Measurements from ENCODE around the gene STAMBPL1.
"Not testable (repeated sequence)": the region's sequence is repeated elsewhere in the genome, so short reads cannot be mapped to it uniquely, and the experiment has no call there.

The STAMBPL1 gene

DNA sequence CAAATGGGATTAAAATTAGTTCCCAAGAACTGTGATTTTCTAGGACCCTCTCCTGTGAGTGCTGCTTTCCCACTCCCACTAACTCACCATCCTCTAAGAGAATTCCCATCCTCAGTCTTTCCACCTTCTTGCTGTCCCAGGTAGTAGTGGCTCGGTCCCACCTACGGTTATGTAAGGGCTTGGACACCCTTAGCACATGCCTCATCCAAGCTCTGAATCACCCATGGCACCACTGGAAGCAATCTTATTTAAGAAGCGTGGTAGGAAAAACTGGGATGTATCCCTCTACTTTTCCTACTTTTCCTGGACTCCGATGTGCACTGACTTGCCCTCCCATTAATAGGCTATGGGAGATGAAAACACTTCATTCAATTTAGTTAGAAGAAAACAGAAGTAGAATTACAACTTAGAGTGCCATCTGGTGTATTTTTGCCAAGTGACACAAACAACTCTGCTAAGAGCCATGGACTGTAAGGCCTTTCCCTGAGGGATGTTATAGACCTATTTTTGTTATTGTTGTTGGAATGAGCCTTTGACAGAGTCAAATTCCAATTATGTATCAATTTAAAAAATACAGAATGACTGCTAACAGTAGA lies 14.7 kb upstream of the STAMBPL1 start:
- H3K9ac ChIP-seq (ENCODE audit: low read length): no peak overlapping the region

DNA sequence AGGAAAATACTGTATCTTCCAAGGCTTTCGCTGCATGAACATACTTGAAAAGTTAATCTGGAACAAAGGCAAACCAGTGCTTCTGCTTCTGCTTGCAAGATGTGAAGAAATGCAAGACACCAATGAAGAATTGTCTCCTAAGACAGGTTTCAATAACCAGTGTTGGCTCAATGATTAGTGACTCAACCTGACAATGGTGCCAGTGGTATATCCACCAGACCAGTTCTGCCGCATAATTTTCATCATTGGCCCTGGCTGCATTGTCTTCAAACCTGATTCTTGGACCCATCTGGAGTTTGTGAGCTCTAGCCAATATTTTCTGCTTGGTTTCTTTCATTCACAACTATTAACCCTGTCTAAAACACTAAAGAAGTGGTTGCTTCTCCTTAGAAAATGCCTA lies 13.6 kb upstream of the STAMBPL1 start:
- Histone ChIP-seq H3K9me3 (ENCODE audit: control insufficient read depth, low read length) (no peaks in the 10 kb centered on the region), H3K4me1 (ENCODE audit: control insufficient read depth, insufficient read depth, low read length) (no peaks in the 10 kb centered on the region), H3K36me3 (ENCODE audit: control insufficient read depth, insufficient read depth, low read length) (no peaks in the 10 kb centered on the region), H3K4me3 (ENCODE audit: low read length) (no peak overlapping the region), H3K27me3 (ENCODE audit: control insufficient read depth, insufficient read depth, low read length) (no peaks in the 10 kb centered on the region), H3K9ac (ENCODE audit: low read length) (no peak overlapping the region)

More for the DNA sequence above, 14.7 kb upstream of the STAMBPL1 start:
- Histone ChIP-seq H3K4me1 (ENCODE audit: control insufficient read depth, insufficient read depth, low read length) (no peaks in the 10 kb centered on the region), H3K9me3 (ENCODE audit: control insufficient read depth, low read length) (no peaks in the 10 kb centered on the region), H3K36me3 (ENCODE audit: control insufficient read depth, insufficient read depth, low read length) (no peaks in the 10 kb centered on the region), H3K27me3 (ENCODE audit: control insufficient read depth, insufficient read depth, low read length) (no peaks in the 10 kb centered on the region), H3K4me3 (ENCODE audit: low read length) (no peak overlapping the region)

DNA sequence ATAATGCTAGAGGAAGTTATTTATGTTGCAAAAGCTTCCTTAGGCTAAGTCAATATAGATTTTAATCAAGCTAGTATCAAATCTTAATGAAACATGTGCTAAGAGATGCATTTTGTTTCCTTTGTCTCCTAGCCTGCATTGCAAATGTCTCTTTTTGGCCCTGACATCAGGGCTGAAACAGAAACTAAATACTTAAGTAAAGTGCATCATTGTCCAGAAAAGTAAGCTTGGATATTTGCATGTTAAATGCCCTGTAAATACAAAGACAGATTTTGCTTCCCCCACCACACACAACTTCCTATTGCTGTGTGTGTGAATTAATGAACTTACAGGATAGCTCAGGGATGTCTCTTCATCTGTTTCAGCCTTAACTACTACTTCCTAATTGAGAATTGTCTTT lies 10.0 kb upstream of the STAMBPL1 start:
- Histone ChIP-seq H3K9ac (ENCODE audit: low read length) (no peak overlapping the region), H3K4me3 (ENCODE audit: low read length) (no peak overlapping the region), H3K4me1 (ENCODE audit: control insufficient read depth, insufficient read depth, low read length) (no peaks in the 10 kb centered on the region), H3K27me3 (ENCODE audit: control insufficient read depth, insufficient read depth, low read length) (no peaks in the 10 kb centered on the region), H3K9me3 (ENCODE audit: control insufficient read depth, low read length) (no peaks in the 10 kb centered on the region), H3K36me3 (ENCODE audit: control insufficient read depth, insufficient read depth, low read length) (no peaks in the 10 kb centered on the region)

DNA sequence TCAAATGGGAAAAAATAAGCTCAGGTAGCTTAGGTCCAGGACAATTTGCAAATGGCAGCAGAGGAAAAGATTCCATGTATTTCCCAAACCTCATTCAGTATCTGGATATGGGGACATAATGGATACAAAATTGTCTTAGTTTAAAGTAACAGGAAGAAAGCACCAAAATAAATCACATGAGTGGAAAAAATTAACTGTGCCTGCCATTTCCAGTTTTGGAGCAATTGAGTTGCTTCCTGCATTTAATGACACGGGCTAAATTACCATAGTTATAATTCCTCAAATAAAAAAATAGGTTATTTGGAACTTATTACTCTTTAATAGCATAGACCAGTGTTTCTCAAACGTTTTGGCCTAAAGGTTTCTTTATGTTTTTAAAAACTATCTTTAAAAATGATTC lies 6.3 kb upstream of the STAMBPL1 start:
- Histone ChIP-seq H3K36me3 (ENCODE audit: control insufficient read depth, insufficient read depth, low read length) (no peaks in the 10 kb centered on the region), H3K9ac (ENCODE audit: low read length) (no peak overlapping the region), H3K4me1 (ENCODE audit: control insufficient read depth, insufficient read depth, low read length) (no peaks in the 10 kb centered on the region), H3K4me3 (ENCODE audit: low read length) (no peak overlapping the region), H3K9me3 (ENCODE audit: control insufficient read depth, low read length) (no peaks in the 10 kb centered on the region), H3K27me3 (ENCODE audit: control insufficient read depth, insufficient read depth, low read length) (no peaks in the 10 kb centered on the region)

DNA sequence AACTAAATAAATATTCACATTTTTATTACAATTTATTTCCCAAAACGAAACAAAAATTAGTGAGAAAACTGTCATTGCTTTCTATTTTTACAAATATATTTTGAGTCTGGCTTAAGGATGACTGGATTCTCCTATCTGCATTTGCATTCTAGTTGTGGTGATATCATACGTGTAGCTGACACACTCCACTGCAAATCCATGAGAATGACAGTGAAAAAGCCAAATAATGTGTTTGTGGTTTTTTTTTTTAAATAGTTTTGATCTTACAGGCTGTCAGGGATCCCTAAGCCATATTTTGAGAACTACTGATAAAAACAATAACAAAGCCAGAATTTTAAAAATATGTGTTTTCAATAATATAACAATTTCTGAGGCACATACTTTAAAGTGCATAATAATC lies 5.8 kb upstream of the STAMBPL1 start:
- Histone ChIP-seq H3K9ac (ENCODE audit: low read length) (no peak overlapping the region), H3K4me3 (ENCODE audit: low read length) (no peak overlapping the region), H3K36me3 (ENCODE audit: control insufficient read depth, insufficient read depth, low read length) (no peaks in the 10 kb centered on the region)

DNA sequence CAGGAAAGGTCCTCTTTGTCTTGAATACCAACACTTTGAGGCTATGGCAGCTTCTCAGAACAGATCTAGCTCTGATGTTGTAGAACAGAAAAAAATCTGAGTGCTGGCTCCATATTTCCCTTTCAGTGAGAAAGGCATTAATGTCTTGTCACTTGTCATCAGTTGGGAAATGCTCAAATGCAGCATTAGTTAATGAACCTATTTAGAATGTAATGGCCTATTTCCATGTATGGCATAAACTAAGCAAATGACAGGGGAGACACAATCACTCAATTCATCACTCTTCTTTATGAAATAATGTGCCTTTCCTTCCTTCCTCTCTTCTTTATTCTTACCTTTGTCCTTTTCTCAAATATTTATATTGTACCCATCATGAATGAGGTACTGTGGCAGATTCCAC lies 5.0 kb upstream of the STAMBPL1 start:
- H3K9ac ChIP-seq (ENCODE audit: low read length): no peak overlapping the region
- no peak overlapping the region for H3K4me3 ChIP-seq (ENCODE audit: low read length)
- H3K4me1 ChIP-seq (ENCODE audit: control insufficient read depth, insufficient read depth, low read length): peaks cover 7% of the 10 kb centered on the region
- H3K36me3 ChIP-seq (ENCODE audit: control insufficient read depth, insufficient read depth, low read length): no peaks in the 10 kb centered on the region
- H3K9me3 ChIP-seq (ENCODE audit: control insufficient read depth, low read length): no peaks in the 10 kb centered on the region
- no peaks in the 10 kb centered on the region for H3K27me3 ChIP-seq (ENCODE audit: control insufficient read depth, insufficient read depth, low read length)

More for the DNA sequence above, 5.8 kb upstream of the STAMBPL1 start:
- H3K27me3 ChIP-seq (ENCODE audit: control insufficient read depth, insufficient read depth, low read length): no peaks in the 10 kb centered on the region
- H3K4me1 ChIP-seq (ENCODE audit: control insufficient read depth, insufficient read depth, low read length): peaks cover 1% of the 10 kb centered on the region
- no peaks in the 10 kb centered on the region for H3K9me3 ChIP-seq (ENCODE audit: control insufficient read depth, low read length)

DNA sequence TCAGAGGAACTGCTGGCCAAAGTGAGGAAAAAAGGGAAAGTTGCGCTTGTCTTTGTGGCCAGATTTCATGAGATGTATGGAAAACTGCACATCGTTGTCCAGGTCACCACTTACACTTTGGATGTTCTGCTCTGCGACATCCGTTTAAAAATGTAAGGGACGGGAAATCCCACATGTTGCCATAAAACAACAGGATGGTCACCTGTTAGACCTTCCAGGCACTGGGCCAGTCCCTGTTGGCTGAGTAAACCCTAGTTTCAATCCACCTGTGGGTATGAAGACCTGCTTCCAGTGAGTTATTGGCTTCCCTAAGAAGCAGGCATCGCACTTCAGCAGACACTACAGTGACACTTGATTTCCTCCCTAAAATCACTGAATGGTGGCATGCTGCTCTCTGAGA lies 2.7 kb upstream of the STAMBPL1 start:
- Histone ChIP-seq H3K27me3 (ENCODE audit: control insufficient read depth, insufficient read depth, low read length) (no peaks in the 10 kb centered on the region), H3K36me3 (ENCODE audit: control insufficient read depth, insufficient read depth, low read length) (no peaks in the 10 kb centered on the region), H3K4me1 (ENCODE audit: control insufficient read depth, insufficient read depth, low read length) (peaks cover 16% of the 10 kb centered on the region), H3K9me3 (ENCODE audit: control insufficient read depth, low read length) (no peaks in the 10 kb centered on the region), H3K4me3 (ENCODE audit: low read length) (no peak overlapping the region), H3K9ac (ENCODE audit: low read length) (no peak overlapping the region)

DNA sequence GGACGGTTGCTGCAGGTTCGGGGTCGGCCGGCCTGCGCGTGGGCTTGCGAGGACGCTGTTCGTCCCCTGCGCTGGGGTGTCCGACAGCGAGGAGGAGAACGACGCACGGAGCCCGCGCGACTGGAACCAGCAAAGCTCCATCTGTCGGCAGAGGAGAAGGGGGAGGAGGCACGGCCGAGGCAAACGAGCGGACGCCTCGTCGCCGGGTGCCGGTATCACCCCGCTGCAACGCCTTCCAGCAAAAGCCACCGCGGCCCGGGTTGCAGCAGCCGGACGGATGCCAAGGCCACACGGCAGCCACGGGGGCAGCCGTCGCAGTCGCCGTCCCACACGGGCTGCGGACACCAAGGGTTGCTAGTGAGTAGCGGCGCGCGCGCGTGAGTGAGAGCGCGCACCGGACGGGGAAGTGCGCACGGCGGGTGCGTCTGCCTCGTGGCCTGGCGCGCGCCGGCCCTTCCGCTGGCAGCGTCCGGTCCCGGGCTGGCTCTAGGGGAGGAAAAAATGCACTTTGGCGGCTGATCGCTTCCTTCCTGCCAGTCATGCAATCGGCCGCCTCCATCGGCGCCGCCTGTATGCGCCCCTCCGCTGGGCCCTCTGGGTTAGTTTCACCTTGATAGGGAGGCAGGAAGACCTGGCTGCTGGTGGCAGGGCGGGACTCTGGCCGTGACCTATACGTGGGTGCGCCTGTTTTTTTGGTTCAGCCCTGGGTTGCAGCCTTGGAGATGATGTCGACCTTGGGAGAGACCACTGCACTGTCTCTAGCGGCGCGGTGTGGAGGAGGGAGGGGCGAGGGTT lies 434 bp downstream of the STAMBPL1 start:
- H3K4me1 ChIP-seq (ENCODE audit: control insufficient read depth, insufficient read depth, low read length): peaks cover 16% of the 10 kb centered on the region
- H3K9me3 ChIP-seq (ENCODE audit: control insufficient read depth, low read length): no peaks in the 10 kb centered on the region
- H3K36me3 ChIP-seq (ENCODE audit: control insufficient read depth, insufficient read depth, low read length): no peaks in the 10 kb centered on the region
- H3K4me3 ChIP-seq (ENCODE audit: low read length): peak overlapping the region; percentile 77
- H3K27me3 ChIP-seq (ENCODE audit: control insufficient read depth, insufficient read depth, low read length): no peaks in the 10 kb centered on the region
- H3K9ac ChIP-seq (ENCODE audit: low read length): peak overlapping the region; percentile 87

DNA sequence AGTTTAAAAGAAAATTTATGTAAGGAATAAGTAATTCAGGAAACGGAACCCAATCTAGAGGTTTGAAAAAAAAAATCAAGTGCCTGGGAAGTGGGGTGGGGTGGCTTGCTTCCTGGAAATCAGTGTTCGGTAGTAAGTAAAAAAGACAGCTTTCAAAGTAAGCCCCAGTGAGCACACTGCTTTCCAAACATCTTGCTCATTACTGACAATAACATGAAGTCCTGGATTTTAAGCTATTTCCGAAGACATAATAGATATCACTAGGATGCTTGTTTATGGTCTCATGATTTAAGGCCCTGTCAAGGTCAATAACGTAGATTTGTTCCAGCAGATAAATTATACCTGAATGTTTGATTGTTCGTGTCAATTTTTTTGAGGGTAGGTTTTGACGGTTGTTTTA lies 1.3 kb downstream of the STAMBPL1 start:
- no peaks in the 10 kb centered on the region for H3K9me3 ChIP-seq (ENCODE audit: control insufficient read depth, low read length)
- peak overlapping the region; percentile 87 for H3K9ac ChIP-seq (ENCODE audit: low read length)
- H3K36me3 ChIP-seq (ENCODE audit: control insufficient read depth, insufficient read depth, low read length): no peaks in the 10 kb centered on the region
- H3K4me3 ChIP-seq (ENCODE audit: low read length): peak overlapping the region; percentile 77
- H3K27me3 ChIP-seq (ENCODE audit: control insufficient read depth, insufficient read depth, low read length): no peaks in the 10 kb centered on the region
- peaks cover 16% of the 10 kb centered on the region for H3K4me1 ChIP-seq (ENCODE audit: control insufficient read depth, insufficient read depth, low read length)

DNA sequence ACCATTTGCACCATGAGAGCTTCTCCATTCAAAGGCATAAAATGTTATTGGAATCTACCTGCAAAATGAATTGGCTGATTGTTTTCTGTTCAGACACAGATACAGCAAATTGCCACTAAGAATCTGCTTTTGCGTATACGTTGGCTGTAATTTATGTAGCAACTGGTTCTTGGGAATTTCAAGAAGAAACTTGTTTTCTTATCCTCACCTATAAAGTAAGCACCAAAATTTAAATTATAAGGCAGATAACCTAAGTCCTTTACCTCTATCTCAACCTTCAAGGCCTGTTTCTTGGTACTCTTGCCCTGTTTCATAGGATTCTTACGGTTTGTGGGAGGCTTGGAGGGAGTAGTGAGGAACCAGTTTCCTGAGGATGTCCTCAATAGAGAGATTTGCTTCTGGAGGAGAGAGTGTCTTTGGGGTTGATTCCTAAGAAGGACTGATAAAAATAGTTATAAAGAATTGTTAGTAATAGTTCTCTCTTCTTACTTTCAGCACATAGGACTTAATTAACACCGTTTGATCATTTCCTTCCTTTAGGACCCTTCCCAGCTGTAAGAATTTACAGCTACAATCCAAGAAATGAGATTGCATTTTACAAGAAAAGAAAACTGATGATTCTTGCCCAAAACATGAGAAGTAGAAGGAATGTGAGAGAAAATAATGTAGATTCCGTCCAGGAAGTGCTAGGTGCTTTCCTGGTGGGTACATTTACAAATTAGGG lies 2.0 kb downstream of the STAMBPL1 start:
- Histone ChIP-seq H3K9ac (ENCODE audit: low read length) (peak overlapping the region; percentile 24), H3K4me1 (ENCODE audit: control insufficient read depth, insufficient read depth, low read length) (peaks cover 16% of the 10 kb centered on the region), H3K9me3 (ENCODE audit: control insufficient read depth, low read length) (no peaks in the 10 kb centered on the region), H3K36me3 (ENCODE audit: control insufficient read depth, insufficient read depth, low read length) (no peaks in the 10 kb centered on the region), H3K27me3 (ENCODE audit: control insufficient read depth, insufficient read depth, low read length) (no peaks in the 10 kb centered on the region), H3K4me3 (ENCODE audit: low read length) (no peak overlapping the region)

DNA sequence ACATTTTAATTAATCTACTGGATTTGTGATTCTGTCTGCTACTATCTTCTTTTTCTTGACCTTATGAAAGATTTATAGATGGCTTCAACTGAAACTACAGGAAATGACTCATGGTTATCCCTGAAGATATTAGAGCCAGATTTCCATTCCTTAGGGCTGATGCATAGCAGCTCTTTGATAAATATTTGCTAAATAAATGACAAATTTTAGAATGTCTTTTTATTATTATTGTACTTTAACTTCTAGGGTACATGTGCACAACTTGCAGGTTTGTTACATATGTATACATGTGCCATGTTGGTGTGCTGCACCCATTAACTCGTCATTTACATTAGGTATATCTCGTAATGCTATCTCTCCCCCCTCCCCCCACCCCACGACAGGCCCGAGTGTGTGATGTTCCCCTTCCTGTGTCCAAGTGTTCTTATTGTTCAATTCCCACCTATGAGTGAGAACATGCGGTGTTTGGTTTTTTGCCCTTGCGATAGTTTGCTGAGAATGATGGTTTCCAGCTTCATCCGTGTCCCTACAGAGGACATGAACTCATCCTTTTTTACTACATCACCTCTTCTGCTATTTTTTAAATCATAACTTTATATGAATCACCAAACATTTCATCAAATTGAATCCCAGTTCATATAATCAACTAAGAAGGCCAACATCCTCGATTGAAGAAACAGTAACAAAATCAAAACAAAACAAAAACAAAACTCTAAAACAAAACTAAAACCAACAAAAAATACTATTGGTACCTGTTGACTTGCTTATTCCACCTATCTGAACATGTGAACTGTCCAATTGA lies 2.8 kb downstream of the STAMBPL1 start:
- Histone ChIP-seq H3K9ac (ENCODE audit: low read length) (peak overlapping the region; percentile 24), H3K4me1 (ENCODE audit: control insufficient read depth, insufficient read depth, low read length) (peaks cover 16% of the 10 kb centered on the region)
- H3K27me3 ChIP-seq (ENCODE audit: control insufficient read depth, insufficient read depth, low read length); H3K4me3 ChIP-seq (ENCODE audit: low read length); H3K9me3 ChIP-seq (ENCODE audit: control insufficient read depth, low read length); H3K36me3 ChIP-seq (ENCODE audit: control insufficient read depth, insufficient read depth, low read length): not testable (repeated sequence)

DNA sequence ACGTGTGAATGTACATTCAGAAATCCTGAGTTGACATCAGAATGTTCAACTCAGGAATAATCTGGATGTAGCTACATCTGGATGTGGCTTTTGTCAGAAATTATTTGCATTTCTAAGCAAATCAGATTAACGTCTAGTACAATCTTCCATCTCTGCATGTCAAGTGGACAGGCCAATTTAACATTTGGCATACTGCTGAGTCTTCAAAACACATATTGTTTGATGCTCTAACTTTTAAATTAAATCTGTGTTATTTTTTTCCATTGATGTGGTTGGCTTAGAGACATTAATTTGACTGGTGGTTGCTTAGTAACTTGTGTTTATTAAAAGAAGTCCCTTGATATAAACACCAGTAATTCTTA lies 3.4 kb downstream of the STAMBPL1 start:
- H3K9ac ChIP-seq (ENCODE audit: low read length): no peak overlapping the region
- H3K9me3 ChIP-seq (ENCODE audit: control insufficient read depth, low read length): no peaks in the 10 kb centered on the region
- H3K36me3 ChIP-seq (ENCODE audit: control insufficient read depth, insufficient read depth, low read length): no peaks in the 10 kb centered on the region
- no peak overlapping the region for H3K4me3 ChIP-seq (ENCODE audit: low read length)
- H3K27me3 ChIP-seq (ENCODE audit: control insufficient read depth, insufficient read depth, low read length): no peaks in the 10 kb centered on the region
- peaks cover 16% of the 10 kb centered on the region for H3K4me1 ChIP-seq (ENCODE audit: control insufficient read depth, insufficient read depth, low read length)

All from mucosa of stomach (tissue), 1 donor.